OCI-LY3 (cell line): Measurements from ENCODE around the gene CD300LF.

Experiments
- H2AFZ ChIP-seq: fragments of 200-600, 300-600 bp; shearing (Covaris generic); 2 replicates; pipeline ENCODE4 v1.6.0; 2014; ENCODE audit warnings: antibody characterized with exemption, low read depth, low read length
- H3K27ac ChIP-seq: fragments of 200-600, 300-600 bp; sonication (generic); 2 replicates; pipeline ENCODE4 v1.5.1; 2014; ENCODE audit warnings: mild to moderate bottlenecking, low read length, moderate library complexity, mixed read lengths
- H3K27me3 ChIP-seq: fragments of 200-600, 300-600 bp; sonication (generic); 2 replicates; pipeline ENCODE4 v1.6.1; 2014; ENCODE audit warnings: low read depth, low read length, mixed read lengths
- H3K36me3 ChIP-seq: fragments of 200-600, 300-600 bp; sonication (generic); replicated peaks from 2 replicates; pipeline ENCODE3; 2014; ENCODE audit warnings: low read depth, low read length, mixed read lengths
- H3K4me1 ChIP-seq: fragments of 300-600, 200-600 bp; sonication (generic); 2 replicates; pipeline ENCODE4 v1.6.1; 2014; ENCODE audit warnings: low read length, mixed read lengths
- H3K4me2 ChIP-seq: fragments of 200-600, 300-600 bp; sonication (generic); 2 replicates; pipeline ENCODE4 v1.6.1; 2014; ENCODE audit warnings: low read length, mixed read lengths
- H3K4me3 ChIP-seq: fragments of 300-600, 200-600 bp; sonication (generic); 2 replicates; pipeline ENCODE4 v1.5.1; 2014; ENCODE audit warnings: antibody characterized with exemption, mild to moderate bottlenecking, low read length, moderate library complexity
- H3K79me2 ChIP-seq: fragments of 300-600, 200-600 bp; shearing (Covaris generic); 2 replicates; pipeline ENCODE4 v1.6.1; 2014; ENCODE audit warnings: mild to moderate bottlenecking, low read length, mixed read lengths
- H3K9ac ChIP-seq: fragments of 300-600, 200-600 bp; shearing (Covaris generic); 2 replicates; pipeline ENCODE4 v1.6.0; 2014; ENCODE audit warnings: mild to moderate bottlenecking, low read length, moderate library complexity
- H3K9me3 ChIP-seq: fragments of 200-600, 300-600 bp; shearing (Covaris generic); 2 replicates; pipeline ENCODE4 v1.6.1; 2014; ENCODE audit warnings: low read length, mixed read lengths; ENCODE audit not compliant: insufficient read depth
- H4K20me1 ChIP-seq: fragments of 200-600, 300-600 bp; sonication (generic); 2 replicates; pipeline ENCODE4 v1.6.1; 2016; ENCODE audit warnings: low read length, mixed read lengths; ENCODE audit not compliant: insufficient read depth
- CTCF ChIP-seq: fragments of 200-600, 300-600 bp; sonication (generic); IDR thresholded peaks from 2 replicates; pipeline ENCODE4 v1.5.1; 2014; ENCODE audit warnings: antibody characterized with exemption, low read length, low read depth
- EZH2phosphoT487 ChIP-seq: fragments of 200-600 bp; shearing (Covaris generic); IDR thresholded peaks from 2 replicates; pipeline ENCODE4 v1.6.1; 2018; ENCODE audit warnings: antibody characterized with exemption, mixed run types, low read depth

CD300LF gene

DNA sequence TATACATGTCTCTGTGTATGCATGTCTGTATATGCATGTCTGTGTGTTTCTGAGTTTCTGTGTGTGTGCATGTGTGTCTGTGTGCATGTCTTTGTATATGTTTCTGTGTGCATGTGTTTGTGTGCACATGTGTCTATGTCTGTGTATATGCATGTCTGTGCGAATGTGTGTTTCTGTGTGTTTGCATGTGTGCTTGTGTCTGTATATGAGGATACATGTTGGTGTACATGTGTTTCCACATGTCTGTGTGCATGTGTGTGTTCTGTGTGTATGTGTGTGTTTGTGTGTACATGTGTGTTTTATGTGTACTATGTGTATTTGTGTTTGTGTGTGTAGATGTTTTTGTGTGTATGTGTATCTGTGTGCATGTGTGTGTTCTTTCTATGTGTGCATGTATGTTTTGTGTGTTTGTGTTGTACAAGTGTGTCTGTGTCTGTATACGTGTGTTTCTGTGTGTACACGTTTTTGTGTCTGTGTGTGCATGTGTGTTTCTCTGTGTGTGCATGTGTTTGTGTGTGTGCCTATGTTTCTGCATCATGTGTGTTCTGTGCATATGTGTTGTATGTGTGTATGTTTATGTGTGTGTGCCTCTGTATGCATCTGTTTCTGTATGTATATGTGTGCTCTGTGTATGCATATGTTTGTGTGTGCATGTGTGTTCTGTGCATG, 15.4 kb upstream of the CD300LF start:
- Histone ChIP-seq H3K79me2 (no peaks in the 10 kb centered on the region), H3K4me2 (no peak overlapping the region), H3K27ac (no peak overlapping the region), H3K4me3 (no peak overlapping the region), H3K4me1 (no peaks in the 10 kb centered on the region), H3K9ac (no peak overlapping the region), H4K20me1 (no peaks in the 10 kb centered on the region), H3K36me3 (no peaks in the 10 kb centered on the region), H3K9me3 (peaks cover 5% of the 10 kb centered on the region; the same call in 1 of the 2 replicates), H3K27me3 (peaks cover 6% of the 10 kb centered on the region; the same call in 1 of the 2 replicates), H2AFZ (no peak overlapping the region)
- TF ChIP-seq CTCF: no peak
- TF ChIP-seq EZH2phosphoT487: no peak

GRCh38 chr17:74725111-74725510, 12.4 kb upstream of the CD300LF start:
- TF ChIP-seq EZH2phosphoT487 (no peak), CTCF (no peak)
- H3K4me3 ChIP-seq: no peak overlapping the region
- H3K9ac ChIP-seq: no peak overlapping the region
- H3K9me3 ChIP-seq: peaks cover 5% of the 10 kb centered on the region; the same call in 1 of the 2 replicates
- H3K36me3 ChIP-seq: no peaks in the 10 kb centered on the region
- H4K20me1 ChIP-seq: no peaks in the 10 kb centered on the region
- no peak overlapping the region for H3K4me2 ChIP-seq
- H3K27me3 ChIP-seq: peaks cover 5% of the 10 kb centered on the region; the same call in 1 of the 2 replicates
- H2AFZ ChIP-seq: no peak overlapping the region
- H3K4me1 ChIP-seq: no peaks in the 10 kb centered on the region
- no peaks in the 10 kb centered on the region for H3K79me2 ChIP-seq
- H3K27ac ChIP-seq: no peak overlapping the region

DNA sequence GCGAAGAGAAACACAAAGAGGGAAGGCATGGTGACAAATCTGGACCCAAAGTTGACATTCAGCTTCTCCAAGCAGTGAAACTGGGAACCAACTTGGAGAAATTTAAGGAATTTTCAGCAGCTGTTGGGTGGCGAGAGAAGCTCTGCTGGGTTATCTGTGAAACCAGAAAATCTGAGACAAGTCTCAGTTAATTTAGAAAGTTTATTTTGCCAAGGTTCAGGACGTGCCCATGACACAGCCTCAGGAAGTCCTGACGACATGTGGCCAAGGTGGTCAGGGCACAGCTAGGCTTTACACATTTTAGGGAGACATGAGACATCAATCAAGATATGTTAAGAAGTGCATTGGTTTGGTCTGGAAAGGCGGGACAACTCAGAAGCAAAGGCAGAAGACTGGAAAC, 11.2 kb upstream of the CD300LF start:
- H3K27me3 ChIP-seq: 0 out of 2 replicates have a peak, but pooled peaks cover 3% of the 10 kb centered on the region
- no peak overlapping the region for H3K4me2 ChIP-seq
- H3K36me3 ChIP-seq: no peaks in the 10 kb centered on the region
- TF ChIP-seq EZH2phosphoT487 (no peak), CTCF (no peak)
- no peaks in the 10 kb centered on the region for H3K79me2 ChIP-seq
- no peaks in the 10 kb centered on the region for H4K20me1 ChIP-seq
- H3K27ac ChIP-seq: no peak overlapping the region
- peaks cover 5% of the 10 kb centered on the region; the same call in 1 of the 2 replicates for H3K9me3 ChIP-seq
- H3K9ac ChIP-seq: no peak overlapping the region
- H3K4me3 ChIP-seq: no peak overlapping the region
- H3K4me1 ChIP-seq: no peaks in the 10 kb centered on the region
- no peak overlapping the region for H2AFZ ChIP-seq

GRCh38 chr17:74722782-74723181, 10.1 kb upstream of the CD300LF start:
- H3K36me3 ChIP-seq: no peaks in the 10 kb centered on the region
- TF ChIP-seq CTCF (no peak), EZH2phosphoT487 (no peak)
- H4K20me1 ChIP-seq: no peaks in the 10 kb centered on the region
- H3K9ac ChIP-seq: no peak overlapping the region
- no peaks in the 10 kb centered on the region for H3K4me1 ChIP-seq
- H2AFZ ChIP-seq: no peak overlapping the region
- H3K27me3 ChIP-seq: peaks cover 10% of the 10 kb centered on the region; the same call in 1 of the 2 replicates
- H3K27ac ChIP-seq: no peak overlapping the region
- H3K4me2 ChIP-seq: no peak overlapping the region
- no peaks in the 10 kb centered on the region for H3K79me2 ChIP-seq
- no peak overlapping the region for H3K4me3 ChIP-seq
- no peaks in the 10 kb centered on the region for H3K9me3 ChIP-seq
